Panc1 (cell line): Measurements from ENCODE around the gene ZFYVE21. TPM values are rescaled to one million over a fixed set of nuclear protein-coding genes. Genes with fewer than 3 reads are reported as not detected.

Source experiments
- ATAC-seq: fragments of 200-7000 bp; cut with Tn5 transposase; 2 replicates; pipeline ENCODE4 v1.9.1; 2020; ENCODE audit warnings: mild to moderate bottlenecking, moderate library complexity
- BruUV-seq: library from RNA; stranded (reverse); fragments of 400-500 nt; replicated peaks from 2 replicates; lab custom pipeline; 2021; lab: Mats Ljungman, UMichigan
- CTCF ChIA-PET: fragments of 300-600 bp; sonication (Branson Sonifier 250); formaldehyde crosslinking; loops from one replicate; lab custom pipeline; 2022; ENCODE audit warnings: antibody characterized with exemption; lab: Charles Lee
- POLR2A ChIA-PET: fragments of 300-600 bp; sonication (Branson Sonifier 250); formaldehyde crosslinking; loops from one replicate; lab custom pipeline; 2022; ENCODE audit warnings: antibody characterized with exemption; lab: Charles Lee
- DNase-seq: peaks from one replicate; pipeline ENCODE4 v3.0.0-alpha.2; 2010; ENCODE audit warnings: low read depth, low spot score
- H3K27ac ChIP-seq: 2 replicates; pipeline ENCODE4 v1.5.1; 2011; ENCODE audit warnings: mild to moderate bottlenecking, low read length, inconsistent platforms
- H3K27me3 ChIP-seq: fragments of 200-500 bp; sonication (Bioruptor generic); 2 replicates; pipeline ENCODE4 v1.6.0; 2014; ENCODE audit warnings: low read length, inconsistent platforms; ENCODE audit not compliant: control insufficient read depth, insufficient read depth
- H3K36me3 ChIP-seq: fragments of 200-500 bp; sonication (Bioruptor generic); 2 replicates; pipeline ENCODE4 v1.5.1; 2014; ENCODE audit warnings: inconsistent platforms, mild to moderate bottlenecking, low read length, moderate library complexity; ENCODE audit not compliant: control insufficient read depth, insufficient read depth
- H3K4me1 ChIP-seq: 2 replicates; pipeline ENCODE4 v1.5.1; 2011; ENCODE audit warnings: inconsistent platforms, mild to moderate bottlenecking, low read length, moderate library complexity; ENCODE audit not compliant: control insufficient read depth, insufficient read depth
- H3K4me3 ChIP-seq, 2 experiments: 2 replicates each; pipeline ENCODE4 v1.5.1; 2011 to 2012; ENCODE audit warnings: low read depth in 2 of 2, low read length in 2 of 2, mild to moderate bottlenecking in 2 of 2, inconsistent platforms in 1 of 2, moderate library complexity in 1 of 2
- H3K9me3 ChIP-seq: fragments of 200-500 bp; sonication (Bioruptor generic); 2 replicates; pipeline ENCODE4 v1.5.1; 2014; ENCODE audit warnings: low read depth, mild to moderate bottlenecking, inconsistent platforms, low read length, moderate library complexity; ENCODE audit not compliant: control insufficient read depth, insufficient read depth
- POLR2AphosphoS5 ChIP-seq: IDR thresholded peaks from 2 replicates; pipeline ENCODE4 v1.6.1; 2012; ENCODE audit warnings: mild to moderate bottlenecking, low read depth, low read length, moderate library complexity
- SIN3A ChIP-seq: IDR thresholded peaks from 2 replicates; pipeline ENCODE4 v1.6.1; 2012; ENCODE audit warnings: low read depth, mild to moderate bottlenecking, low read length, moderate library complexity, borderline replicate concordance; ENCODE audit not compliant: insufficient read depth
- TCF7L2 ChIP-seq: IDR thresholded peaks from 2 replicates; pipeline ENCODE4 v1.6.1; 2011; ENCODE audit warnings: mild to moderate bottlenecking, low read depth, low read length, inconsistent platforms
- in situ Hi-C: cut with HindIII; loops from 2 replicates; pipeline ENCODE4 v1.10.0; 2016; ENCODE audit warnings: low sequenced_read_pairs, low pct_unique_long_range_greater_than_20kb
- intact Hi-C: fragments of 100-400 bp; cut with micrococcal nuclease; formaldehyde crosslinking; loops from one replicate; pipeline ENCODE4 v1.10.0; 2022; ENCODE audit not compliant: unreplicated experiment
- total RNA-seq: library from RNA; stranded (reverse); gene quantifications from one replicate; pipeline ENCODE4 v1.2.1, GENCODE V29; 2021; ENCODE audit not compliant: unreplicated experiment
- TF ChIP-seq, protein P1 (sequence below): fragments of 450-650 bp; IDR thresholded peaks from 2 replicates; pipeline ENCODE4 v1.5.1; 2017; ENCODE audit warnings: mild to moderate bottlenecking
- TF ChIP-seq, protein P2 (sequence below), 2 experiments: IDR thresholded peaks; 2 replicates each; pipeline ENCODE4 v1.6.1; 2011 to 2012; ENCODE audit warnings: low read depth in 2 of 2, control low read depth in 1 of 2, low read length in 1 of 2, mild to moderate bottlenecking in 1 of 2, moderate library complexity in 1 of 2; ENCODE audit not compliant: insufficient read depth in 1 of 2

Gene ZFYVE21
- total RNA-seq, 1 experiment from 2014 or later, result 41.8 TPM

DNA sequence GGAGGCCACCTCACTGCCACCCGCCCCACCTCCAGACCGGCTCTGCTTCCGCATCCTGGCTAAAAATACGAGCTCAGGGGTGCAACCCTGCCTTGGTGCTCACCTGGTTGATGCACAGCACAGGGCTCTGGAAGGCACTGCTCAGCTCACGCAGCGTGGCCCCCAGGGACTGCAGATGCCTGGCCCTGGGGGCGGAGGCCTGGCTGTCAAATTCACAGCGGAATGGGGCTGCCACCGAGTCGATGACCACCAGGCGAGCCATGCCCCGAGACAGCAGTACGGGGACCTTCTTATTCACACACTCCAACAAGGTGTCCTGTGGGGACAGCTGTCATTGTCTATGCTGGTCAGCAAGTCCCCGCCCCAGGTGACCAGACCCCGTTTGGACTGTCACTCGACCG lies 16.3 kb upstream of the ZFYVE21 start:
- POLR2A ChIA-PET, result interaction anchor here (0.6 kb wide), 1 partner anchor 124 kb away, joined by 8 read pairs; no protein-coding TSS in a partner anchor

DNA sequence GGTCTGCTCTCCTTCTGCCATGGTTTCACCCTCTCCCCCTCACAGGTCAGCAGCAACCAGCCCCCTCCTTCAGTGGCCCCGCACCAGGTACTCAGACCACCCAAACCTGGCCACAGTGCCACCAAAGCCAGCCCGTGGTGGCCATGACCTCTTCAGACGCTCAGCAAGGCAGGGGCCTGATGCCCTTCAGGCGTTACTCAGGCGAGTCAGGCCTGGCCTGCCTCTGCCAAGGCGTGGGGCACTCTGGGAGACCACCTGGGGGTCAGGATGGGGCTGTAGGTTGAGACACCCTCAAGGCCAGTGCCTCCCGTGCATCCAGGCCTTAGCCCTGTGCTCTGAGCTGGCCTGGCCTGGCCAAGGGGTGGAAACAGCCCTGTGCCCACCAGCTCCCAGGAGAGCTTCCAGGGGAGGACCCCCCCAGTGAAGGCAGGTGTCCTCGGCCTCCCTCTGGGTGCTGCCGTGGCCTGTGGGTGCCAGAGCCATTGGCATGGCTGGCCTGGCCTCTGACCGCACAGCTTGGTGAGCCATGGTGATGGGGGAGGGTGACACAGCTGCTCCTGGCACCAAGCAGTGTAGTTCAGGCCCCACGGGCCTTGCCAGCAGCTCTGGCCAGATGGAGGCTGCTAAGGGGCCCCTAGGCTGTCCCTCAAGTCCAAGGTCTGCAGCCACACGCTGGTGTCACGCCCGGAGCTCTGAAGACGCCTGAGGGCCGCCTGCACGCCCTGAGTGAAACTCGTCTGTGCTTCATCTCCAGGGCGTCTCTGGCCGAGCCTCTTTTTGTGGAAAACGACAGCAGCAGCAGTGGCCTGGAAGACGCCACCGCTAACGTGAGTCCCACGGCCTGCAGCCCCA lies 15.5 kb upstream of the ZFYVE21 start:
- in situ Hi-C loops, result no loop called here
- TF ChIP-seq, protein P1, sequence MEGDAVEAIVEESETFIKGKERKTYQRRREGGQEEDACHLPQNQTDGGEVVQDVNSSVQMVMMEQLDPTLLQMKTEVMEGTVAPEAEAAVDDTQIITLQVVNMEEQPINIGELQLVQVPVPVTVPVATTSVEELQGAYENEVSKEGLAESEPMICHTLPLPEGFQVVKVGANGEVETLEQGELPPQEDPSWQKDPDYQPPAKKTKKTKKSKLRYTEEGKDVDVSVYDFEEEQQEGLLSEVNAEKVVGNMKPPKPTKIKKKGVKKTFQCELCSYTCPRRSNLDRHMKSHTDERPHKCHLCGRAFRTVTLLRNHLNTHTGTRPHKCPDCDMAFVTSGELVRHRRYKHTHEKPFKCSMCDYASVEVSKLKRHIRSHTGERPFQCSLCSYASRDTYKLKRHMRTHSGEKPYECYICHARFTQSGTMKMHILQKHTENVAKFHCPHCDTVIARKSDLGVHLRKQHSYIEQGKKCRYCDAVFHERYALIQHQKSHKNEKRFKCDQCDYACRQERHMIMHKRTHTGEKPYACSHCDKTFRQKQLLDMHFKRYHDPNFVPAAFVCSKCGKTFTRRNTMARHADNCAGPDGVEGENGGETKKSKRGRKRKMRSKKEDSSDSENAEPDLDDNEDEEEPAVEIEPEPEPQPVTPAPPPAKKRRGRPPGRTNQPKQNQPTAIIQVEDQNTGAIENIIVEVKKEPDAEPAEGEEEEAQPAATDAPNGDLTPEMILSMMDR, result no peak
- TF ChIP-seq TCF7L2 (no peak), POLR2AphosphoS5 (no peak), SIN3A (no peak)
- TF ChIP-seq, protein P2, sequence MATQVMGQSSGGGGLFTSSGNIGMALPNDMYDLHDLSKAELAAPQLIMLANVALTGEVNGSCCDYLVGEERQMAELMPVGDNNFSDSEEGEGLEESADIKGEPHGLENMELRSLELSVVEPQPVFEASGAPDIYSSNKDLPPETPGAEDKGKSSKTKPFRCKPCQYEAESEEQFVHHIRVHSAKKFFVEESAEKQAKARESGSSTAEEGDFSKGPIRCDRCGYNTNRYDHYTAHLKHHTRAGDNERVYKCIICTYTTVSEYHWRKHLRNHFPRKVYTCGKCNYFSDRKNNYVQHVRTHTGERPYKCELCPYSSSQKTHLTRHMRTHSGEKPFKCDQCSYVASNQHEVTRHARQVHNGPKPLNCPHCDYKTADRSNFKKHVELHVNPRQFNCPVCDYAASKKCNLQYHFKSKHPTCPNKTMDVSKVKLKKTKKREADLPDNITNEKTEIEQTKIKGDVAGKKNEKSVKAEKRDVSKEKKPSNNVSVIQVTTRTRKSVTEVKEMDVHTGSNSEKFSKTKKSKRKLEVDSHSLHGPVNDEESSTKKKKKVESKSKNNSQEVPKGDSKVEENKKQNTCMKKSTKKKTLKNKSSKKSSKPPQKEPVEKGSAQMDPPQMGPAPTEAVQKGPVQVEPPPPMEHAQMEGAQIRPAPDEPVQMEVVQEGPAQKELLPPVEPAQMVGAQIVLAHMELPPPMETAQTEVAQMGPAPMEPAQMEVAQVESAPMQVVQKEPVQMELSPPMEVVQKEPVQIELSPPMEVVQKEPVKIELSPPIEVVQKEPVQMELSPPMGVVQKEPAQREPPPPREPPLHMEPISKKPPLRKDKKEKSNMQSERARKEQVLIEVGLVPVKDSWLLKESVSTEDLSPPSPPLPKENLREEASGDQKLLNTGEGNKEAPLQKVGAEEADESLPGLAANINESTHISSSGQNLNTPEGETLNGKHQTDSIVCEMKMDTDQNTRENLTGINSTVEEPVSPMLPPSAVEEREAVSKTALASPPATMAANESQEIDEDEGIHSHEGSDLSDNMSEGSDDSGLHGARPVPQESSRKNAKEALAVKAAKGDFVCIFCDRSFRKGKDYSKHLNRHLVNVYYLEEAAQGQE (IDR thresholded peaks at IDR 0.05; ENCODE audit: insufficient read depth in 1 of 2, low read depth in 2 of 2, low read length in 1 of 2), result no peak
- ChIA-PET POLR2A (no interaction called here), CTCF (no interaction called here)
- intact Hi-C loops, result no loop called here
- Histone ChIP-seq H3K9me3 (no peaks in the 10 kb centered on the region), H3K4me3 (no peak overlapping the region), H3K27ac (no peak overlapping the region), H3K4me1 (peaks cover 38% of the 10 kb centered on the region), H3K27me3 (no peaks in the 10 kb centered on the region), H3K36me3 (no peaks in the 10 kb centered on the region)
- ATAC-seq, result peak; percentile 4; the same call in 1 of the 2 replicates
- BruUV-seq, result no TSS peak
- no peak for DNase-seq

More for the DNA sequence above, 16.3 kb upstream of the ZFYVE21 start:
- CTCF ChIA-PET, result interaction anchor here (0.5 kb wide), 1 partner anchor 630 kb away, joined by 6 read pairs; no protein-coding TSS in a partner anchor
- no peak overlapping the region for H3K4me3 ChIP-seq
- H3K36me3 ChIP-seq, result peaks cover 2% of the 10 kb centered on the region; the same call in 1 of the 2 replicates
- in situ Hi-C loops, result no loop called here
- H3K27ac ChIP-seq, result no peak overlapping the region
- TF ChIP-seq POLR2AphosphoS5 (no peak), TCF7L2 (no peak), SIN3A (no peak)
- TF ChIP-seq, protein P1, result no peak
- TF ChIP-seq, protein P2 (IDR thresholded peaks at IDR 0.05; ENCODE audit: insufficient read depth in 1 of 2, low read depth in 2 of 2, low read length in 1 of 2), result no peak
- ATAC-seq (no peak), DNase-seq (no peak)
- no peaks in the 10 kb centered on the region for H3K27me3 ChIP-seq
- intact Hi-C loops, result no loop called here
- no peaks in the 10 kb centered on the region for H3K9me3 ChIP-seq
- peaks cover 38% of the 10 kb centered on the region for H3K4me1 ChIP-seq
- BruUV-seq, result no TSS peak
